ENCODE data around the gene CDC40.

CDC40 gene

DNA sequence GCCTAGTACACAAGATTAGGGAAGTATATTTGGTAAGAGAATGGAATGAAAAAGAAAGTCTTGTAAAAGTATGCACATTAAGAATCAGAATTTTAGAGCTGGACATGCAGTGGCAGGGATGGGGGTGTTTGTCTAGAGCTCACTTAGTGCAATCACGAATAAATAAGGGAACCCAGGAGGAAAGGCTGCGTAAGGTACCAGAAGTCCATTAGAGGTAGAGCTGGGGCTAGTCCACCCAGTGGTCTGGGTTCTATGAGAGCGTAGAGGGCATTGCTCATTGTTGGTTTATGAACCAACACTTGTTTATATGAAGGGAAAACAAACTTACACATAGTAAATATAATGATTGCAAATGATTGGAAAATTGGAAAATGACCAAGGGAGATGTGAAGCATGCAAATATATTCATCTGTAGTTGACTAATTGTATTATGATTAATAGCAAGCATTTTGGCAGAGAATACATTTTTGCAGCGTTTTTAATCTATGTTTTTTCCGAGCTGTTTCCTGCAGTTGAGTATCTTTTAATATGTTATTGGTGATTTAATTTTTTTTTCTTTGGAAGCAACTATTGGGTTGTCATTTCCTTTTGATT, 3.2 kb downstream of the CDC40 start:
- DNase-seq, result no peak
- no peak for TF ChIP-seq POLR2A (IDR thresholded peaks at IDR 0.05; ENCODE audit: low read length)
- TF ChIP-seq GATA1 (IDR thresholded peaks at IDR 0.05; ENCODE audit: low read depth, low read length), result no peak

DNA sequence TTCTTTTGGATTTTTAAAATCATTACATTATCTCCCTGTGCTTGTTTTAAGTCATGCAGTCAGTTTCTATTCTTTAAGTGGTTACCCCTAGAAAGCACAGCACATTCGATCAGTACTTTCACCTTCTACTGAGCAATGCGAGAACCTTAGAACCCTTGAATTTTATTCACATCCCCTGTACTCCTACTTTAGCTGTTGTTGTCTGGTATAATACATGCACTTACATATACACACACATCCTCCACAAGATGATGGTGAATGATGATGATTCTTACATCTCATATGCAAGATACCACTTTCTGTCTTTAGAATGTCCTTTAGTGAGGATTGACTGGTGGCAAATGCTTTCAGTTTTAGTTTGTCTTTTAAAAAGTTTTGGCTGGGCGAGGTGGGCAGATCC, 5.7 kb downstream of the CDC40 start:
- no peak for DNase-seq
- TF ChIP-seq POLR2A (IDR thresholded peaks at IDR 0.05; ENCODE audit: low read length) (no peak), GATA1 (IDR thresholded peaks at IDR 0.05; ENCODE audit: low read depth, low read length) (no peak)

DNA sequence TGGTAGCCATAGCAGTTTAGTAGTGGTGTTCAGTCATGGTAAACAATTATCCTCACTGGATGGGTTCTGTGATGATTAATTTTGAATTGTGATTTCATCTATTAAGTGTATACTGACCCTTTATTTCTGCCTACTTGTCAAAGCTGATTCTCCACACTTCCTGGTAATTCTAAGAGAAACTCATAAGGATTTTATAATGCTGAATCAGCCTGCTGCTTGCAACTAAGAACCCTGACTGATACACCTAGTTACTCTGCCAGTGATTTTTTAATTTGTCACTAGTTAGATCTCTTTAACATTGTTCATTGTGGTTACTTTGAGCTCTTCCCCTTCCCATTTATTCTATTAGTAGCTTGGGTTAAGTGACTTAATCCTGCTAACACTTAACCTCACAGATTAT, 8.6 kb downstream of the CDC40 start:
- TF ChIP-seq POLR2A (IDR thresholded peaks at IDR 0.05; ENCODE audit: low read length) (no peak), GATA1 (IDR thresholded peaks at IDR 0.05; ENCODE audit: low read depth, low read length) (no peak)
- DNase-seq, result no peak

DNA sequence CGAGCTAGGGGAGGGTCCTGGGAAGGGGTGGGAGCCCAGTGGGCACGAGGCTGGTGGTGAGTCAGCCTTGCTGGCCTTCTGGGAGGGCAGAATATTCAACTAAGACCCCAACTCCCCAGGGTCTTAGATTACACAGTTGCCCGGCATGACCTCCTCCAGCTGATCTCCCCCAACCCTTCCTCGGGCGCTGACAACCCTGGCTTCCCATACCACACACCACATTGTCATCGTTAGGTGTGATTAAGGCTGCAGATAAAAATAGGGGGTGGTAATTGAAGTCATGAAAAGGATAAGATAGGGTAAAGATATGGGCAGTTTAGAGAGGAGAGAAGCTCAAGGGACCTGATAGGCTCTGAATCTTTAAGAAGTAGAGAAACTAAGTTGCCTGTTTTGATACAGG, 10.5 kb downstream of the CDC40 start:
- TF ChIP-seq GATA1 (IDR thresholded peaks at IDR 0.05; ENCODE audit: low read depth, low read length) (no peak), POLR2A (IDR thresholded peaks at IDR 0.05; ENCODE audit: low read length) (no peak)
- DNase-seq, result peak in 1 of 2 experiments; percentile 6

DNA sequence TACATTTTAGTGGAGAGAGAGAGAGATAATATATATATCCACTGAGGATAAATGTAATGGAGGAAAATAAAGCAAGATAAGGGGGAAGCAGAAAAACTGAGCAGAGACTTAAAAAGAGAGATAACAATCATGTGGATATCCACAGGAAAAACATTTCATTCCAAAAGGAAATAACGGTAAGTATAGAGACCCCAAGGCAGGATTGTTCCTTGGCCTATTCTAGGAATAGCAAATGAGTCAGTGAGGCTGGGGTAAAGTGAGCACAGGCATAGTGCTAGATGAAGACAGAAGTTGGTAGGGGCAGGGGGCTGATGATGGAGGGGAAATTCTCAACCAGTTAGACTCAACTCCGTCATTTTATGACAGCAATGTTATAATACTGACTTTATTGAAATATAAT, 11.2 kb downstream of the CDC40 start:
- TF ChIP-seq POLR2A (IDR thresholded peaks at IDR 0.05; ENCODE audit: low read length) (no peak), GATA1 (IDR thresholded peaks at IDR 0.05; ENCODE audit: low read depth, low read length) (no peak)
- DNase-seq, result no peak

DNA sequence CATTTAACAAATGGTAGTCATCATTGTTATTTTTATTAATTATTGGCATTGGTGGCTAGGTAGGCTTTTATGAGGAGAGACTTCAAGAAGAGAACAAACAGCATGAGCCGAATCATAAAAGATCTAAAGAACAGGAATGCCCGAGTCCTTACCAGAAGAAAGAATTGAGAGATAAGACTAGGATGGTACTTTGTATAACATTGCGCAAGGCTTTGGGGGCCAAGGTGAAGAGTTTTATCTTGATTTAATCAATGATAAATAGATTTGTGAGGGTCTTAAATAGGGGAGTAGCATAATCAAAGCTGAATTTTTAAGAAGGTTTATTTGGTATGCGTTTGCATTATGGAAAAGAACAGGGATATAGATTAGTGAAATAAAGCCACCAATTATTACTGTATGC, 15.4 kb downstream of the CDC40 start:
- no peak for TF ChIP-seq POLR2A (IDR thresholded peaks at IDR 0.05; ENCODE audit: low read length)
- TF ChIP-seq GATA1 (IDR thresholded peaks at IDR 0.05; ENCODE audit: low read depth, low read length), result no peak
- DNase-seq, result no peak

DNA sequence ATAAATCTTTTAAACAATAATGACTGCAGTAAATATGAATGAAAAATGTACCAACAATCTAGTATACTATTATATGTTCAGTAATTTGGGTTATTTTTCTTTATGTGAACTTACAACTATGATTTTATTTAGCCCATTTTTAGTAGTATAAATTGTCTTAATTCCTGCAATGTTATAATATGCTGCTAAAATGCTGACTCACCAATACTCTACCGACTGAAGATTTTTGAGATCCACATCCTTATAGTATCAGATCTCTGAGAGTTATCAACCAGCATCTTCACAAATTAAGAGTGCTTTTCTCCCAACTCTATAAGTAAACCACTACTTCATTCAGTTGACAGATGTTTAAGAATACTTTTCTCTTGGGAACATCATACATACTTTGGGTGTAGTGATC, 16.6 kb downstream of the CDC40 start:
- DNase-seq, result no peak

DNA sequence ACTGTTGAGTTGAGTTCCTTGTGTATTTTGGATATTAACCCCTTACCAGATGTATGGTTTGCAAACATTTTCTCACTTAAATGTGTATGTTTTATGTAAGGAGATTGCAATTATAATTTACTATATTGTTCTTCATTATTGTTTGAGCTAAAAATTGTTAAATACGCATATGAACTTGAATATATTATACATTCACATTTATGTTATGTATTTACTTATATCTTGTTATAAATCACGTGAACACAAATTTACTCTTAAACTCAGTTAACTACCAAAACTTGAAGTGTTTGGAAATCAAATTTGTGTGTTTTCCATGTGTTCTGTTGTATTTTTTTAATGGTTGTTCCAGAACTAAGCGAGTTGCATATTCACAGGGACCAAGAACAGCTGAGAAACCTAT, 18.3 kb downstream of the CDC40 start:
- no peak for TF ChIP-seq GATA1 (IDR thresholded peaks at IDR 0.05; ENCODE audit: low read depth, low read length)
- no peak for TF ChIP-seq POLR2A (IDR thresholded peaks at IDR 0.05; ENCODE audit: low read length)

More for the DNA sequence above, 16.6 kb downstream of the CDC40 start:
- TF ChIP-seq GATA1 (IDR thresholded peaks at IDR 0.05; ENCODE audit: low read depth, low read length), result no peak
- no peak for TF ChIP-seq POLR2A (IDR thresholded peaks at IDR 0.05; ENCODE audit: low read length)

DNA sequence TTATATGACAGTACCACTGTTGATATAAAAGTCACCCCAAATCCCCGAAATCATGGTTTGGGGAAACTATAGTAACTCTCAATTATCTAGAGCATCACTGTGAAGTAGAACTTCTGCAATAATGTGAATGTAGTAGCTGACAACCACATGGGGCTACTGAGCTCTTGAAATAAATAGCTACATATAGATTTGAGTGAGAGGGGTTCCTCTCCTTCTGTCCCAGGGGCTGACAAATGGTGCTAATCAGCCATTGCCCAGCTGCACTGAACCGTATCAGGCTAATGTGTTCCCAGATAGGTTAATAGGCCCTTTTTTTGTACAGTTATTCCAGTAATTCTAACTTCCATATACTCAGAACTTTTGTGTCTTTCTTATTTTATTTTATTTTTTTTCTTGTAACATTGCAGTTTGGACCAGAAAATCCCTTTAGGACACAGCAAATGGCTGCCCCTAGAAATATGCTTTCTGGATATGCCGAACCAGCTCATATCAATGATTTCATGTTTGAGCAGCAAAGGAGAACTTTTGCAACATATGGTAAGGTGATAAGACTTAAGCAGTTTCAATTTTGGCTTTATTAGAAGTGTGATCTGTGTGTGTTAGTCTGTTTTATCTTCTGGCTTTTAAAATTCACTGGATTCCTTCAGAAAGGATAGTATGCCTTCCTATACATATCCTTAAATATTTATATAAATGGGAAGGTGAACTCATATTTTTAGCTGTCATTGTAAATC, 21.1 kb downstream of the CDC40 start:
- no peak for TF ChIP-seq GATA1 (IDR thresholded peaks at IDR 0.05; ENCODE audit: low read depth, low read length)
- no peak for TF ChIP-seq POLR2A (IDR thresholded peaks at IDR 0.05; ENCODE audit: low read length)
- DNase-seq, result peak; percentile 85 to 90

More for the DNA sequence above, 18.3 kb downstream of the CDC40 start:
- no peak for DNase-seq

DNA sequence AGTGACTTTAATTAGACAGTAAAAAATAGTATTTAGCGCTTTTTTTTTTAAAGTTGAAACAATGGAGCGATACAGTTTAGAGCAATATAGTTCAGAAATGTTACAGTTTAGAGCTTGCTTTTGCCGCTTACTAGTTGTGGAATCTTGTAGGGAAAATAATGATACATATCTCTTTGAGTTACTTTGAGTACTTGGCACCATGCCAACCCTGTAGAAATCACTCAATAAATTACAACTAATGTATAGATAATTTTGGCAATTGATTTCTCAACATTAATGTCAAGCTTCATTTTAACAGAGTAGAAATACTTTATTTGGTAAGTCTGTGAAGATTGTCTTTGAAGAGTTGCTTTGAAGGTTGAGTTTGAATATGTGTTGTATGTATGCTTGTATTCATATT, 27.4 kb downstream of the CDC40 start:
- no peak for TF ChIP-seq GATA1 (IDR thresholded peaks at IDR 0.05; ENCODE audit: low read depth, low read length)
- no peak for TF ChIP-seq POLR2A (IDR thresholded peaks at IDR 0.05; ENCODE audit: low read length)

DNA sequence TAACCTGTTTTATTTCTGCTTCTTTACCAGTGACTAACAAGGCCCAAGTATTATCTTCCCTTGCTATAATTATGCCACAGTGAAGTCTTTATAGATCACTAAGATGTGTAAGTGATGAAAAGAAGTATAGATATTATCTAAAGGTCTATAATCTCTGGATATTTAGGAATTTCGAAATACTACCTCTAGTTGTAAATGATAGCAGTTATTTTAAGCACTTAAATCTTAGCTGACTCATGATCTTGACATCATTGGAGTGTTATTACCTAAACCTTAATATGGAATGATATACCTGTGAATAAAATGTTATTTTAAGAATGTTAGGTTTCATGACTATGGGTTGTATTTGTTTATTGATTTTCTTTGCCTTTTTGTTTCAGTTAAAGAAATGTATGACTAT, 31.5 kb downstream of the CDC40 start:
- DNase-seq, result no peak
- TF ChIP-seq POLR2A (IDR thresholded peaks at IDR 0.05; ENCODE audit: low read length) (no peak), GATA1 (IDR thresholded peaks at IDR 0.05; ENCODE audit: low read depth, low read length) (no peak)

More for the DNA sequence above, 27.4 kb downstream of the CDC40 start:
- DNase-seq, result peak in 1 of 2 experiments; percentile 12

DNA sequence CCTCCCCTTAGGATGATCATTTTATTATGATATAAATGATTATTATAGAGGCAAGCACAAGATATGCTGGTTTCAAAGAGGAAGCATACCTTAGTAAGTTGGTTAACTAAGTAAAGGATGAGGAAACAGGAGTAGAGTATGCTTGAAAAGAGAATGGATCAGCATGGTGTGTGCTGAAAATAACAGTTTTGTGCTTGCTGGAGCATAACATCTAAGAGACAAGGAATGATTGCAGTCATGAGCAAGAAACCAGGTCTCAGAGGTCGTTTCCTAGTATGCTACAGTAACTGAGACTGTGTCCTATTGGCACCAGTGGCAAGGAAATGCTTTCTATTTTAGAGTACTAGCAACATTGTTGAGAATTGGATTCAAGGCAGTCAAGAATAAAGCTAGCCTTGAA, 34.1 kb downstream of the CDC40 start:
- no peak for DNase-seq
- TF ChIP-seq POLR2A (IDR thresholded peaks at IDR 0.05; ENCODE audit: low read length) (no peak), GATA1 (IDR thresholded peaks at IDR 0.05; ENCODE audit: low read depth, low read length) (no peak)

DNA sequence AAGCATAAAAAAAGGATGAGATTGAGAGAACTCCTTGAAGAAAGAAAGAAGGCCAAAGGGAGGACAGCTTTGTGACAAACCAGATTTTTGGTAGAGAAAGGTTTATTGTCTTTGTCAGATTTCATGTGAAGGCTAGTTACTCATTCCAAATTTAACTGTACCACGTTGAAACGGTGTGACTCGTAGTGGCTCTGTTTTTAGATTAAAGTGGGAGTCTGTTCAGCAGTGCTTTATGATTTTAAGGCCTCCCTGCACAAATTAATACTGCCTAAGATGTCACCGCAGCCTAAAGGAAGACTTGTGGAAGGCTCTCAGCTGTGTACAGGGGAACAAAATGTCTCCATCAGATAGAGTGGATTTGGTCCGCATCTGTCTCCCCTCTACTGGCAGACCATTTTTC, 35.9 kb downstream of the CDC40 start:
- no peak for TF ChIP-seq GATA1 (IDR thresholded peaks at IDR 0.05; ENCODE audit: low read depth, low read length)
- TF ChIP-seq POLR2A (IDR thresholded peaks at IDR 0.05; ENCODE audit: low read length), result no peak
- no peak for DNase-seq

DNA sequence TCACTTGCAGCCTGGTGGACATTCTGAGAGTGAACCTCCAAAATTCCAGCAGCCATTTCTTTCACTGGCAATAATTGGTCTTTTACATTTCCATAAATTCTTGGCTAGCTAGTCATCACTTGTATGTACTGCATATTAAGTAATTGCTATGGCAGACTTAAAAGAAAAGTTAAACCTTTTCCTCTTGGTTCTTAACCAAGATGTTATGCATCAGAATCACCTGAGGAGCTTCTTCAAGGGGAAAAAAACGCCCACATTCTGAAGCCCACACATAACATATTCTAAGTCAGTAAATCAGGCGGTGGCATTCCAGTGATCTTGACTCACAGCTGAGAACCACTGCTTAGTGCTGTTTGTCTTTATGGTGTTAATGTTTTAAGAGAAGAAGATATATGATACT, 37.0 kb downstream of the CDC40 start:
- TF ChIP-seq GATA1 (IDR thresholded peaks at IDR 0.05; ENCODE audit: low read depth, low read length), result no peak
- TF ChIP-seq POLR2A (IDR thresholded peaks at IDR 0.05; ENCODE audit: low read length), result no peak
- DNase-seq, result no peak

DNA sequence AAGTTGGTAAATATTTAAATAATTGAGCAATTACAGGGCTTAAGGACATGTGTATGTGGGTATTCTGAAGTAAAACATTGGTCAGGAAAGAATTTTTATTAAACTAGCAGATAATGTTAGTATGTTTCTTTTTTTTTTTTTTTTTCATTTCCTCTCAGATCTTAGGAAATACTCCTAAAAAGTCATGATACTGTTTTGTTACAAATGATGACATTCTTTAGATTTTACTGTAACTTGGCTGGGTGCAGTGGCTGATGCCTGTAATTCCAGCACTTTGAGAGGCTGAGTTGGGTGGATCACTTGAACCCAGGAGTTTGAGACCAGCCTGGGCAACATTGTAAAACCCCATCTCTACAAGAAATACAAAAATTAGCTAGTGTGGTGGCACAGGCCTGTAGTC, 41.5 kb downstream of the CDC40 start:
- no peak for DNase-seq
- no peak for TF ChIP-seq GATA1 (IDR thresholded peaks at IDR 0.05; ENCODE audit: low read depth, low read length)
- no peak for TF ChIP-seq POLR2A (IDR thresholded peaks at IDR 0.05; ENCODE audit: low read length)

Data from erythroblast (primary cell).